ENCODE measurements around the gene PPIL6.

- TF ChIP-seq POLR2A (IDR thresholded peaks at IDR 0.05; ENCODE audit: low read depth, low read length) = no peak
- TF ChIP-seq POLR2AphosphoS5 (IDR thresholded peaks at IDR 0.05; ENCODE audit: low read depth, low read length) = no peak
- TF ChIP-seq TAF1 (IDR thresholded peaks at IDR 0.05; ENCODE audit: low read depth, low read length) = no peak
Measured at GRCh38 chr6:109411034-109411433, 29.4 kb downstream of the PPIL6 start.

All from GM12891 (cell line).